Activated CD8-positive, alpha-beta memory T cell treated with anti-CD3 and anti-CD28 coated beads, Interleukin-2, amount 50 U/mL, for 48 hours (primary cell): ENCODE data around the gene NDFIP1.

Experiments used
- DNase-seq: peaks from one replicate; pipeline ENCODE4 v3.0.0-alpha.2; 2020

The NDFIP1 gene

GRCh38 chr5:142095035-142095434 is 13.5 kb upstream of the NDFIP1 start:
- peak; percentile 78 for DNase-seq

GRCh38 chr5:142095651-142096330 is 12.8 kb upstream of the NDFIP1 start:
- peak; percentile 85 for DNase-seq

GRCh38 chr5:142096382-142096781 is 12.2 kb upstream of the NDFIP1 start:
- DNase-seq, result no peak

GRCh38 chr5:142097681-142098080 is 10.9 kb upstream of the NDFIP1 start:
- no peak for DNase-seq

- DNase-seq, result no peak
These were observed 10.3 kb upstream of the NDFIP1 start for GRCh38 chr5:142098275-142098674.

GRCh38 chr5:142098931-142099330 is 9.6 kb upstream of the NDFIP1 start:
- DNase-seq, result no peak

- DNase-seq, result no peak
These were observed 8.3 kb upstream of the NDFIP1 start for GRCh38 chr5:142100307-142100706.

- no peak for DNase-seq
These were observed 5.4 kb upstream of the NDFIP1 start for GRCh38 chr5:142102980-142103740.

- DNase-seq, result no peak
These were observed 4.1 kb upstream of the NDFIP1 start for GRCh38 chr5:142104491-142104890.

- no peak for DNase-seq
These were observed 2.5 kb upstream of the NDFIP1 start for GRCh38 chr5:142106061-142106460.

GRCh38 chr5:142107036-142107735 is 1.4 kb upstream of the NDFIP1 start:
- DNase-seq, result no peak

GRCh38 chr5:142107736-142108431 is 695 bp upstream of the NDFIP1 start:
- DNase-seq, result no peak

- DNase-seq, result peak; percentile 68
These were observed 909 bp downstream of the NDFIP1 start for GRCh38 chr5:142109331-142110045.

- no peak for DNase-seq
These were observed 1.5 kb downstream of the NDFIP1 start for GRCh38 chr5:142110046-142110531.

- no peak for DNase-seq
These were observed 2.6 kb downstream of the NDFIP1 start for GRCh38 chr5:142110988-142111687.

GRCh38 chr5:142114687-142115086 is 6.1 kb downstream of the NDFIP1 start:
- DNase-seq, result no peak

- no peak for DNase-seq
These were observed 7.5 kb downstream of the NDFIP1 start for GRCh38 chr5:142115937-142116614.

- no peak for DNase-seq
These were observed 9.1 kb downstream of the NDFIP1 start for GRCh38 chr5:142117579-142118151.

- no peak for DNase-seq
These were observed 9.6 kb downstream of the NDFIP1 start for GRCh38 chr5:142118155-142118686.

GRCh38 chr5:142119051-142119625 is 10.6 kb downstream of the NDFIP1 start:
- no peak for DNase-seq
